K562 (cell line): ENCODE measurements around the gene RFESD. TPM values are rescaled to one million over a fixed set of nuclear protein-coding genes. Genes with fewer than 3 reads are reported as not detected.
A peak's percentile ranks its signal among the peaks of the same experiment; 100 is the strongest.

Experiments used
- ATAC-seq: fragments of 200-7000 bp; cut with Tn5 transposase; 3 replicates; pipeline ENCODE4 v1.9.1; 2020; ENCODE audit warnings: moderate library complexity
- BruUV-seq: library from RNA; stranded (reverse); fragments of 400-500 nt; replicated peaks from 2 replicates; lab custom pipeline; 2021; lab: Mats Ljungman, UMichigan
- CTCF ChIA-PET: fragments of 300-600 bp; formaldehyde crosslinking; extraction: SDS; loops from one replicate; lab custom pipeline; 2021; ENCODE audit warnings: low intra/inter-chr PET ratio; lab: Yijun Ruan, JAX
- POLR2A ChIA-PET: fragments of 300-600, 350-650 bp; sonication (Branson Sonifier 250); formaldehyde crosslinking; extraction: SDS; loops from one replicate; lab custom pipeline; 2021; ENCODE audit warnings: antibody characterized with exemption, inconsistent platforms; lab: Yijun Ruan, JAX
- DNase-seq, 4 experiments: peaks; one replicate each; pipeline versions ENCODE4 v3.0.0 to v3.0.0-alpha.2; 2011 to 2018; ENCODE audit warnings: low spot score in 3 of 4, mixed read lengths in 3 of 4; ENCODE audit errors: extremely low read depth in 1 of 4
- FAIRE-seq: peaks from 2 replicates; lab custom pipeline; 2011; peaks lifted over from hg19 to GRCh38; lab: Jason Lieb, UNC
- H2AFZ ChIP-seq: 2 replicates; pipeline ENCODE4 v1.6.0; 2011; ENCODE audit warnings: low read depth, low read length, control low read depth, inconsistent platforms
- H3K27ac ChIP-seq: fragments of 200-600 bp; 3 replicates; pipeline ENCODE4 v1.8.0; 2011; ENCODE audit warnings: low read depth, mild to moderate bottlenecking, control low read depth, inconsistent platforms, low read length, moderate library complexity, mixed read lengths; ENCODE audit errors: extremely low read depth
- H3K27me3 ChIP-seq, 2 experiments: fragments of 300-600 bp in 1 of 2; 2 replicates in 1 of 2; 3 replicates in 1 of 2; pipeline versions ENCODE4 v1.6.0 to v1.8.0; 2011; ENCODE audit warnings: inconsistent platforms in 2 of 2, low read length in 2 of 2, mild to moderate bottlenecking in 1 of 2, mixed read lengths in 1 of 2, moderate library complexity in 1 of 2; ENCODE audit not compliant: control insufficient read depth in 2 of 2, insufficient read depth in 2 of 2
- H3K36me3 ChIP-seq: fragments of 300-600 bp; 3 replicates; pipeline ENCODE4 v1.8.0; 2011; ENCODE audit warnings: mild to moderate bottlenecking, low read length, inconsistent platforms; ENCODE audit not compliant: control insufficient read depth, insufficient read depth
- H3K4me1 ChIP-seq, 2 experiments: fragments of 200-600 bp in 1 of 2; replicated peaks in 1 of 2; 2 replicates in 1 of 2; 3 replicates in 1 of 2; pipeline versions ENCODE4 v1.5.1 to v1.8.0; 2011; ENCODE audit warnings: inconsistent platforms in 2 of 2, low read length in 2 of 2, mild to moderate bottlenecking in 1 of 2, mixed read lengths in 1 of 2, moderate library complexity in 1 of 2; ENCODE audit not compliant: control insufficient read depth in 2 of 2, insufficient read depth in 2 of 2
- H3K4me2 ChIP-seq: 2 replicates; pipeline ENCODE4 v1.6.1; 2011; ENCODE audit warnings: low read length, control low read depth, inconsistent platforms, mixed read lengths; ENCODE audit not compliant: insufficient read depth
- H3K4me3 ChIP-seq: fragments of 200-600 bp; sonication (generic), shearing (Covaris generic); 2 replicates; pipeline ENCODE4 v1.5.1; 2016; ENCODE audit warnings: control low read depth, inconsistent platforms
- H3K79me2 ChIP-seq: fragments of 200-600 bp; 3 replicates; pipeline ENCODE4 v1.8.0; 2011; ENCODE audit warnings: low read length, inconsistent platforms; ENCODE audit not compliant: control insufficient read depth, insufficient read depth
- H3K9ac ChIP-seq, 2 experiments: 2 replicates each; pipeline versions ENCODE4 v1.6.0 to v1.6.1; 2011; ENCODE audit warnings: low read depth in 2 of 2, low read length in 2 of 2, control low read depth in 1 of 2, inconsistent platforms in 1 of 2, mild to moderate bottlenecking in 1 of 2, mixed read lengths in 1 of 2; ENCODE audit not compliant: insufficient read depth in 1 of 2
- H3K9me1 ChIP-seq: one replicate; pipeline ENCODE4 v1.6.0; 2011; ENCODE audit warnings: inconsistent platforms, mild to moderate bottlenecking, low read length, moderate library complexity; ENCODE audit not compliant: control insufficient read depth, insufficient read depth
- H3K9me3 ChIP-seq: replicated peaks from 2 replicates; pipeline ENCODE4 v1.5.1; 2011; ENCODE audit warnings: low read depth, low read length, inconsistent platforms; ENCODE audit not compliant: control insufficient read depth, insufficient read depth
- H4K20me1 ChIP-seq: replicated peaks from 2 replicates; pipeline ENCODE4 v1.6.1; 2011; ENCODE audit warnings: low read length, inconsistent platforms, mixed read lengths; ENCODE audit not compliant: control insufficient read depth, insufficient read depth
- ERF ChIP-seq: fragments of 450-650 bp; formaldehyde crosslinking; IDR thresholded peaks from 2 replicates; pipeline ENCODE4 v1.4.0; 2020; ENCODE audit warnings: mild to moderate bottlenecking, mixed read lengths
- ESRRA ChIP-seq: fragments of 450-650 bp; IDR thresholded peaks from 2 replicates; pipeline ENCODE4 v1.6.1; 2014; ENCODE audit warnings: low read depth, mild to moderate bottlenecking, moderate library complexity, borderline replicate concordance
- FOXK1 ChIP-seq: sonication (generic); formaldehyde crosslinking; IDR thresholded peaks from 2 replicates; pipeline ENCODE4 v1.8.0; 2022; ENCODE audit warnings: missing genetic modification reagents, mild to moderate bottlenecking, borderline replicate concordance
- FOXP1 ChIP-seq: sonication (generic); formaldehyde crosslinking; IDR thresholded peaks from 2 replicates; pipeline ENCODE4 v1.8.0; 2022; ENCODE audit warnings: mild to moderate bottlenecking, missing genetic modification reagents
- KAT8 ChIP-seq: fragments of 450-650 bp; IDR thresholded peaks from 2 replicates; pipeline ENCODE4 v1.6.1; 2016; ENCODE audit warnings: low read depth, mild to moderate bottlenecking
- KLF16 ChIP-seq: IDR thresholded peaks from 2 replicates; pipeline ENCODE4 v1.6.1; 2016; ENCODE audit warnings: antibody characterized with exemption
- MEIS2 ChIP-seq: fragments of 450-650 bp; IDR thresholded peaks from 2 replicates; pipeline ENCODE4 v1.6.1; 2014; ENCODE audit warnings: mild to moderate bottlenecking; ENCODE audit not compliant: partially characterized antibody
- NCOR1 ChIP-seq: fragments of 450-650 bp; IDR thresholded peaks from 2 replicates; pipeline ENCODE4 v1.6.1; 2016; ENCODE audit warnings: mild to moderate bottlenecking, moderate library complexity
- TFE3 ChIP-seq: fragments of 450-650 bp; formaldehyde crosslinking; IDR thresholded peaks from 2 replicates; pipeline ENCODE4 v1.4.0; 2020; ENCODE audit warnings: mild to moderate bottlenecking, mixed read lengths
- YY1 ChIP-seq, 3 experiments: IDR thresholded peaks; 2 replicates each; pipeline ENCODE4 v1.6.1; 2011; ENCODE audit warnings: low read length in 2 of 3, mild to moderate bottlenecking in 2 of 3, moderate library complexity in 2 of 3, borderline replicate concordance in 1 of 3, control low read depth in 1 of 3, low read depth in 1 of 3; ENCODE audit not compliant: insufficient read depth in 3 of 3, insufficient replicate concordance in 2 of 3, control insufficient read depth in 1 of 3, insufficient read length in 1 of 3; ENCODE audit errors: extremely low read depth in 1 of 3
- ZNF184 ChIP-seq: sonication (generic); formaldehyde crosslinking; IDR thresholded peaks from 2 replicates; pipeline ENCODE4 v1.5.0; 2020; ENCODE audit warnings: missing genetic modification reagents
- ZNF232 ChIP-seq: sonication (generic); formaldehyde crosslinking; IDR thresholded peaks from 2 replicates; pipeline ENCODE4 v1.8.0; 2022; ENCODE audit warnings: mild to moderate bottlenecking, missing genetic modification reagents
- ZNF347 ChIP-seq: fragments of 450-650 bp; formaldehyde crosslinking; IDR thresholded peaks from 2 replicates; pipeline ENCODE4 v1.4.0; 2020; ENCODE audit warnings: low read depth, mild to moderate bottlenecking, moderate library complexity
- ZNF668 ChIP-seq: fragments of 250-450 bp; sonication (Bioruptor Pico); IDR thresholded peaks from 2 replicates; pipeline ENCODE4 v1.8.0; 2022; ENCODE audit warnings: mild to moderate bottlenecking, inconsistent platforms
- WGBS: fragments of 100-300 bp; shearing (Covaris generic); methylation state at CpG from one replicate; pipeline ENCODE4 v1.1.6; 2016; ENCODE audit warnings: low coverage, mixed read lengths; ENCODE audit not compliant: insufficient coverage; ENCODE audit errors: missing lambda C conversion rate; 5-methylcytosine and 5-hydroxymethylcytosine counted together
- in situ Hi-C: fragments of 300-500 bp; cut with MboI; formaldehyde crosslinking; loops from 4 replicates; pipeline ENCODE4 v1.15.0; 2018; ENCODE audit warnings: inconsistent platforms, mixed read lengths
- intact Hi-C: fragments of 100-400 bp; cut with micrococcal nuclease; formaldehyde crosslinking; loops from 2 replicates; pipeline ENCODE4 v1.14.2; 2022
- polyA plus RNA-seq, 8 experiments: library from polyadenylated mRNA; depleted of rRNA in 4 of 8; stranded (reverse) in 5 of 8; unstranded in 3 of 8; fragments of >200 nt; fragmentation: Nextera tagmentation in 2 of 8; fragmentation: Illumina TruSeq in 1 of 8; extraction: Ambion mirVana in 2 of 8; extraction: Trizol in 1 of 8; gene quantifications; 2 replicates each; pipeline versions ENCODE4 v1.2.1 to v1.2.3, GENCODE V29; 2011 to 2014; ENCODE audit warnings: inconsistent platforms in 1 of 8, missing spikeins in 1 of 8
- total RNA-seq, 7 experiments: library from RNA; depleted of rRNA in 6 of 7; stranded (reverse); fragments of >200 nt in 6 of 7; fragmentation: Illumina TruSeq in 2 of 7; extraction: Trizol in 2 of 7; gene quantifications; 2 replicates each; pipeline versions ENCODE4 v1.2.1 to v1.2.3, GENCODE V29; 2011 to 2021; ENCODE audit warnings: low replicate concordance in 1 of 7
- TF ChIP-seq, protein P1 (sequence below): fragments of 450-650 bp; formaldehyde crosslinking; IDR thresholded peaks from 2 replicates; pipeline ENCODE4 v1.4.0; 2020; ENCODE audit warnings: mild to moderate bottlenecking

RFESD gene
- total and polyA plus RNA-seq, 9 of the 15 experiments (the other 6 are each of a cell fraction or from before 2014, with no cell fraction given): 62.3 to 600 (median 140) TPM

DNA sequence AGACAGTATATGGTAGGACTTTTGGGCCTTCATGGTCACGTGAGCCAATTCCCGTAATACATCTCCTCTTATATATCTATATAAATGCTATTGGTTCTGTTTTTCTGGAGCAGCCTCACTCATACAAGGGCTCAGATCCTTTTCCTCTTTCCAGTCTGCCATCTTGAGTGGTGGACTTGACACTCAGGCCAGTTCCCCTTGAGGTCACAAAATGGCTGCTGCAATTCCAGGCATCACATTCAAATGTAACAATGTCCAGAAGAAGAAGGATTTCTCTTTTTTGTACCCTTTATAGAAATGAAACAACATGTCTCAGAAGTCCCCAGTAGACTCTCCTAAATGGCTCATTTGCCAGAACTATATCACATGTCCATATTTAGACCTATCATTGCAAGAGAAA, 22.2 kb upstream of the RFESD start:
- CTCF ChIA-PET: no interaction called here

GRCh38 chr5:95626701-95627100, 19.9 kb upstream of the RFESD start:
- TF ChIP-seq KLF16 (no peak), NCOR1 (no peak), ESRRA (no peak), FOXK1 (CRISPR knock-in tag) (no peak), ERF (no peak), ZNF347 (CRISPR knock-in tag) (no peak), ZNF668 (CRISPR knock-in tag) (no peak), FOXP1 (CRISPR knock-in tag) (no peak), MEIS2 (no peak), ZNF232 (CRISPR knock-in tag) (no peak), TFE3 (no peak)
- TF ChIP-seq, protein P1, sequence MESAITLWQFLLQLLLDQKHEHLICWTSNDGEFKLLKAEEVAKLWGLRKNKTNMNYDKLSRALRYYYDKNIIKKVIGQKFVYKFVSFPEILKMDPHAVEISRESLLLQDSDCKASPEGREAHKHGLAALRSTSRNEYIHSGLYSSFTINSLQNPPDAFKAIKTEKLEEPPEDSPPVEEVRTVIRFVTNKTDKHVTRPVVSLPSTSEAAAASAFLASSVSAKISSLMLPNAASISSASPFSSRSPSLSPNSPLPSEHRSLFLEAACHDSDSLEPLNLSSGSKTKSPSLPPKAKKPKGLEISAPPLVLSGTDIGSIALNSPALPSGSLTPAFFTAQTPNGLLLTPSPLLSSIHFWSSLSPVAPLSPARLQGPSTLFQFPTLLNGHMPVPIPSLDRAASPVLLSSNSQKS (CRISPR knock-in tag): no peak
- ChIA-PET CTCF (no interaction called here), POLR2A (no interaction called here)
- H3K27me3 ChIP-seq: no peaks in the 10 kb centered on the region
- no peaks in the 10 kb centered on the region for H3K9me1 ChIP-seq
- no peak for DNase-seq
- intact Hi-C loops (no loop called here), in situ Hi-C loops (loop anchor here (25.0 kb wide), 1 partner anchor 711 kb away; no protein-coding TSS in a partner anchor)
- peaks cover 0 to 5% of the 10 kb centered on the region in 2 experiments; a peak in 3 of 5 replicates for H3K4me1 ChIP-seq
- no peak overlapping the region for H3K4me3 ChIP-seq
- no peaks in the 10 kb centered on the region for H4K20me1 ChIP-seq
- 0% methylated on average over 1 of the region's 1 CpG for WGBS
- BruUV-seq: no TSS peak
- no peak for ATAC-seq
- no peak for FAIRE-seq
- no peak overlapping the region for H2AFZ ChIP-seq
- no peaks in the 10 kb centered on the region for H3K36me3 ChIP-seq
- no peaks in the 10 kb centered on the region for H3K79me2 ChIP-seq
- H3K9ac ChIP-seq: no peak overlapping the region
- no peaks in the 10 kb centered on the region for H3K9me3 ChIP-seq
- no peak overlapping the region for H3K4me2 ChIP-seq
- no peak overlapping the region for H3K27ac ChIP-seq

More for the DNA sequence above, 22.2 kb upstream of the RFESD start:
- H3K4me2 ChIP-seq: no peak overlapping the region
- H3K4me1 ChIP-seq: no peaks in the 10 kb centered on the region
- H3K27ac ChIP-seq: no peak overlapping the region
- ATAC-seq (no peak), DNase-seq (no peak), FAIRE-seq (no peak)
- no peaks in the 10 kb centered on the region for H3K27me3 ChIP-seq
- H3K36me3 ChIP-seq: no peaks in the 10 kb centered on the region
- POLR2A ChIA-PET: interaction anchor here (0.9 to 2.3 kb wide), 2 partner anchors 7 to 11 kb away, joined by 3 to 12 read pairs; no protein-coding TSS in a partner anchor
- in situ Hi-C loops (no loop called here), intact Hi-C loops (no loop called here)
- H3K9me1 ChIP-seq: no peaks in the 10 kb centered on the region
- peak overlapping the region; percentile 48; the same call in 1 of the 2 replicates for H2AFZ ChIP-seq
- no peak for TF ChIP-seq ZNF184 (CRISPR knock-in tag)
- peak; percentile 55; the same call in 1 of the 2 replicates for TF ChIP-seq KAT8
- TF ChIP-seq YY1 (IDR thresholded peaks at IDR 0.05; ENCODE audit: borderline replicate concordance in 1 of 3, control insufficient read depth in 1 of 3, extremely low read depth in 1 of 3, insufficient read depth in 3 of 3, insufficient read length in 1 of 3, insufficient replicate concordance in 2 of 3, low read depth in 1 of 3, low read length in 2 of 3): peak in 2 of 3 experiments; percentile 43 to 86
- no peaks in the 10 kb centered on the region for H4K20me1 ChIP-seq
- 21% methylated on average over 2 of the region's 2 CpGs for WGBS
- H3K9me3 ChIP-seq: no peaks in the 10 kb centered on the region
- H3K9ac ChIP-seq: no peak overlapping the region
- no peak overlapping the region for H3K4me3 ChIP-seq
- BruUV-seq: no TSS peak
- H3K79me2 ChIP-seq: no peaks in the 10 kb centered on the region
